ENCODE data around the gene SLC13A2. TPM values are rescaled to one million over a fixed set of nuclear protein-coding genes. Genes with fewer than 3 reads are reported as not detected.

SLC13A2 gene
- total and polyA plus RNA-seq, 2 of the 4 experiments (the other 2 are of a cell fraction), result not detected

- no peaks in the 10 kb centered on the region for H3K79me1 ChIP-seq (ENCODE audit: low read depth in 1 of 2, low read length in 2 of 2)
- ChIA-PET POLR2A (ENCODE audit: unreplicated experiment) (no interaction called here), CTCF (interaction anchor here (0.9 to 1.3 kb wide), 2 partner anchors 39 to 117 kb away, joined by 4 read pairs; no protein-coding TSS in a partner anchor)
- no peak overlapping the region for H3K14ac ChIP-seq (replicated peaks; ENCODE audit: low read depth, low read length)
- peaks cover 6% of the 10 kb centered on the region; the same call in 1 of the 2 replicates for H3K4me1 ChIP-seq (ENCODE audit: control insufficient read depth, insufficient read depth, low read length)
- H3K4me2 ChIP-seq (ENCODE audit: low read depth, low read length), result no peak overlapping the region
- no peak overlapping the region for H3K23ac ChIP-seq (ENCODE audit: low read depth, low read length)
- H2AFZ ChIP-seq (replicated peaks; ENCODE audit: low read length, poor library complexity), result no peak overlapping the region
- no peak overlapping the region for H3K9ac ChIP-seq (ENCODE audit: low read depth, low read length)
- WGBS, 2 experiments (ENCODE audit: extremely low coverage in 2 of 2, insufficient read length in 1 of 2), result 76% methylated on average over 5 of the region's 8 CpGs; no CpG with 5 or more reads in 1 of the 2 experiments
- H3K36me3 ChIP-seq (ENCODE audit: control insufficient read depth, insufficient read depth, low read length), result no peaks in the 10 kb centered on the region
- no peak overlapping the region for H4K5ac ChIP-seq (ENCODE audit: low read depth, low read length)
- H3K27ac ChIP-seq (ENCODE audit: insufficient read depth, low read length), result no peak overlapping the region
- no peak overlapping the region for H2AK5ac ChIP-seq (ENCODE audit: low read depth, low read length)
- in situ Hi-C loops (cut with MboI; ENCODE audit: low sequenced_read_pairs) (loop anchor here (5.0 to 10.0 kb wide), 2 partner anchors 42 to 119 kb away; partner anchors contain the start of gene RSKR), dilution Hi-C loops (cut with HindIII; ENCODE audit: low sequenced_read_pairs, unreplicated experiment) (no loop called here), intact Hi-C loops (cut with micrococcal nuclease) (no loop called here)
- H3K9me3 ChIP-seq (ENCODE audit: control insufficient read depth, insufficient read depth, low read length), result no peaks in the 10 kb centered on the region
- H2BK15ac ChIP-seq (ENCODE audit: low read depth, low read length), result no peak overlapping the region
- no peak overlapping the region for H2BK5ac ChIP-seq (ENCODE audit: low read depth, low read length, poor library complexity, severe bottlenecking)
- no peak for ATAC-seq (ENCODE audit: low read depth)
- H2BK20ac ChIP-seq (ENCODE audit: low read depth, low read length), result no peak overlapping the region
- no peak for DNase-seq
- H3K4ac ChIP-seq (ENCODE audit: low read depth, low read length), result no peak overlapping the region
- no peak overlapping the region for H2BK120ac ChIP-seq (ENCODE audit: low read depth, low read length)
- H3K4me3 ChIP-seq (ENCODE audit: insufficient read depth, low read depth, low read length), result no peak overlapping the region
- H3K27me3 ChIP-seq (ENCODE audit: control insufficient read depth, insufficient read depth, low read length), result peaks cover 22% of the 10 kb centered on the region
- no peak overlapping the region for H3K56ac ChIP-seq (ENCODE audit: extremely low read depth, insufficient read depth, low read length)
- no TSS peak for BruUV-seq (replicated peaks)
- H4K8ac ChIP-seq (ENCODE audit: low read depth in 2 of 2, low read length in 2 of 2), result no peak overlapping the region
- H2AK9ac ChIP-seq (replicated peaks; ENCODE audit: low read depth, low read length, poor library complexity), result no peak overlapping the region
- no peak overlapping the region for H3K18ac ChIP-seq (ENCODE audit: low read depth, low read length)
- TF ChIP-seq SMC3 (IDR thresholded peaks at IDR 0.05; ENCODE audit: low read depth, low read length) (no peak), MAFK (IDR thresholded peaks at IDR 0.05; ENCODE audit: low read depth, low read length) (no peak), MXI1 (IDR thresholded peaks at IDR 0.05; ENCODE audit: borderline replicate concordance, low read depth, low read length) (no peak), ELK1 (IDR thresholded peaks at IDR 0.05; ENCODE audit: borderline replicate concordance, low read depth, low read length) (no peak), NFE2L2 (IDR thresholded peaks at IDR 0.05; ENCODE audit: low read depth, low read length) (no peak)
- no peak overlapping the region for H4K91ac ChIP-seq (ENCODE audit: insufficient read depth, low read depth, low read length)
- H3K9me1 ChIP-seq (ENCODE audit: insufficient read depth, low read length), result no peaks in the 10 kb centered on the region
- 0 out of 2 replicates have a peak, but pooled peaks cover 5% of the 10 kb centered on the region for H4K20me1 ChIP-seq (ENCODE audit: insufficient read depth, low read length)
These were observed 22.2 kb downstream of the SLC13A2 start for GRCh38 chr17:28495635-28496034.
